GM23338 (cell line): Measurements from ENCODE around the gene UPK2.

Experiments
- CREB1 ChIP-seq: fragments of 250-450 bp; sonication (Bioruptor Pico); IDR thresholded peaks from 2 replicates; pipeline ENCODE4 v1.5.0; 2020; ENCODE audit warnings: low read depth, mild to moderate bottlenecking, moderate library complexity
- CTCF ChIP-seq, 2 experiments: fragments of 200-600 bp in 1 of 2; sonication (generic) in 1 of 2; conservative IDR thresholded peaks; 2 replicates each; pipeline versions ENCODE4 v1.5.1 to v1.6.1; 2016 to 2017; ENCODE audit warnings: antibody characterized with exemption in 2 of 2, low read depth in 2 of 2, mild to moderate bottlenecking in 2 of 2, moderate library complexity in 1 of 2
- EZH2 ChIP-seq: fragments of 200-600 bp; sonication (generic); IDR thresholded peaks from one replicate; pipeline ENCODE4 v1.8.0; 2017; ENCODE audit warnings: antibody characterized with exemption, mild to moderate bottlenecking, low read depth; ENCODE audit not compliant: unreplicated experiment
- EZH2phosphoT487 ChIP-seq: fragments of 200-600 bp; sonication (generic); IDR thresholded peaks from one replicate; pipeline ENCODE4 v1.8.1; 2018; ENCODE audit warnings: antibody characterized with exemption; ENCODE audit not compliant: unreplicated experiment
- JUNB ChIP-seq: IDR thresholded peaks from one replicate; pipeline ENCODE4 v1.6.1; 2016; ENCODE audit warnings: antibody characterized with exemption; ENCODE audit not compliant: unreplicated experiment
- NANOG ChIP-seq: IDR thresholded peaks from 2 replicates; pipeline ENCODE4 v1.6.1; 2016; ENCODE audit warnings: antibody characterized with exemption, borderline replicate concordance
- POLR2AphosphoS5 ChIP-seq: IDR thresholded peaks from 2 replicates; pipeline ENCODE4 v1.6.1; 2016; ENCODE audit warnings: antibody characterized with exemption, low read depth
- STAT1 ChIP-seq: IDR thresholded peaks from one replicate; pipeline ENCODE4 v1.6.1; 2016; ENCODE audit warnings: antibody characterized with exemption; ENCODE audit not compliant: unreplicated experiment
- ZNF114 ChIP-seq: fragments of 250-450 bp; sonication (Bioruptor Pico); IDR thresholded peaks from 2 replicates; pipeline ENCODE4 v1.5.0; 2020; ENCODE audit warnings: mild to moderate bottlenecking, moderate library complexity
- ZNF331 ChIP-seq: fragments of 250-450 bp; sonication (Bioruptor Pico); IDR thresholded peaks from 2 replicates; pipeline ENCODE4 v1.5.0; 2020; ENCODE audit warnings: low read depth, mild to moderate bottlenecking, moderate library complexity
- TF ChIP-seq, protein P1 (sequence below): IDR thresholded peaks from one replicate; pipeline ENCODE4 v1.6.1; 2018; ENCODE audit warnings: antibody characterized with exemption; ENCODE audit not compliant: unreplicated experiment

- no peak for TF ChIP-seq CTCF (conservative IDR thresholded peaks at IDR 0.05; ENCODE audit: low read depth in 2 of 2)
- no peak for TF ChIP-seq JUNB
- no peak for TF ChIP-seq EZH2
- TF ChIP-seq, protein P1, sequence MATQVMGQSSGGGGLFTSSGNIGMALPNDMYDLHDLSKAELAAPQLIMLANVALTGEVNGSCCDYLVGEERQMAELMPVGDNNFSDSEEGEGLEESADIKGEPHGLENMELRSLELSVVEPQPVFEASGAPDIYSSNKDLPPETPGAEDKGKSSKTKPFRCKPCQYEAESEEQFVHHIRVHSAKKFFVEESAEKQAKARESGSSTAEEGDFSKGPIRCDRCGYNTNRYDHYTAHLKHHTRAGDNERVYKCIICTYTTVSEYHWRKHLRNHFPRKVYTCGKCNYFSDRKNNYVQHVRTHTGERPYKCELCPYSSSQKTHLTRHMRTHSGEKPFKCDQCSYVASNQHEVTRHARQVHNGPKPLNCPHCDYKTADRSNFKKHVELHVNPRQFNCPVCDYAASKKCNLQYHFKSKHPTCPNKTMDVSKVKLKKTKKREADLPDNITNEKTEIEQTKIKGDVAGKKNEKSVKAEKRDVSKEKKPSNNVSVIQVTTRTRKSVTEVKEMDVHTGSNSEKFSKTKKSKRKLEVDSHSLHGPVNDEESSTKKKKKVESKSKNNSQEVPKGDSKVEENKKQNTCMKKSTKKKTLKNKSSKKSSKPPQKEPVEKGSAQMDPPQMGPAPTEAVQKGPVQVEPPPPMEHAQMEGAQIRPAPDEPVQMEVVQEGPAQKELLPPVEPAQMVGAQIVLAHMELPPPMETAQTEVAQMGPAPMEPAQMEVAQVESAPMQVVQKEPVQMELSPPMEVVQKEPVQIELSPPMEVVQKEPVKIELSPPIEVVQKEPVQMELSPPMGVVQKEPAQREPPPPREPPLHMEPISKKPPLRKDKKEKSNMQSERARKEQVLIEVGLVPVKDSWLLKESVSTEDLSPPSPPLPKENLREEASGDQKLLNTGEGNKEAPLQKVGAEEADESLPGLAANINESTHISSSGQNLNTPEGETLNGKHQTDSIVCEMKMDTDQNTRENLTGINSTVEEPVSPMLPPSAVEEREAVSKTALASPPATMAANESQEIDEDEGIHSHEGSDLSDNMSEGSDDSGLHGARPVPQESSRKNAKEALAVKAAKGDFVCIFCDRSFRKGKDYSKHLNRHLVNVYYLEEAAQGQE, result no peak
- no peak for TF ChIP-seq POLR2AphosphoS5
- no peak for TF ChIP-seq ZNF114
- TF ChIP-seq EZH2phosphoT487, result no peak
- TF ChIP-seq NANOG, result no peak
- TF ChIP-seq CREB1, result no peak
- TF ChIP-seq ZNF331, result no peak
- no peak for TF ChIP-seq STAT1
Observed at GRCh38 chr11:118916842-118917388, 39.2 kb upstream of the UPK2 start.
